ENCODE data around the gene SNX18.

SNX18 gene

DNA sequence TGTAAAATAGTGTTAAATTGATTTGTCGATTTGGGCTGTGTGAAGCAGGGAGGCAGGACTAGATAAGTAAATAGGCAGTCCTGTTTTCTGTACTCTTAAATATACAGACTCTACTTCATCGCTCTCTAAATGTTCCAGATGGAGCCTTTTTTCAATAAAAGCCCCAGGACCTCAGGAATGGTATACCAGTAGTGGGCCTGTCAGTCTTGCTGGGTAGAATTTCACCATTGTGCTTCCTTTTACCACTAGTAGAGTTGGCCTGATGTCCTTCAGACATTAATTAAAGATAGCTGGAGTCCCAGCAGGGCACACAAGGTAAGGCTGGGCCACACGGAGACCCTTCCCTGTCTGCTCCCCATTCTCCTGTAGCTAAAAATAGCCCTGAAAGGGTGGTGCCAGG is 6.0 kb downstream of the SNX18 start:
- CTCF ChIA-PET: interaction anchor here (0.5 to 4.6 kb wide), 6 partner anchors 15 to 460 kb away, joined by 3 to 19 read pairs (median 4); no protein-coding TSS in a partner anchor
- POLR2A ChIA-PET: no interaction called here
- DNase-seq (ENCODE audit: low read depth, low spot score): no peak
- TF ChIP-seq, protein P1, sequence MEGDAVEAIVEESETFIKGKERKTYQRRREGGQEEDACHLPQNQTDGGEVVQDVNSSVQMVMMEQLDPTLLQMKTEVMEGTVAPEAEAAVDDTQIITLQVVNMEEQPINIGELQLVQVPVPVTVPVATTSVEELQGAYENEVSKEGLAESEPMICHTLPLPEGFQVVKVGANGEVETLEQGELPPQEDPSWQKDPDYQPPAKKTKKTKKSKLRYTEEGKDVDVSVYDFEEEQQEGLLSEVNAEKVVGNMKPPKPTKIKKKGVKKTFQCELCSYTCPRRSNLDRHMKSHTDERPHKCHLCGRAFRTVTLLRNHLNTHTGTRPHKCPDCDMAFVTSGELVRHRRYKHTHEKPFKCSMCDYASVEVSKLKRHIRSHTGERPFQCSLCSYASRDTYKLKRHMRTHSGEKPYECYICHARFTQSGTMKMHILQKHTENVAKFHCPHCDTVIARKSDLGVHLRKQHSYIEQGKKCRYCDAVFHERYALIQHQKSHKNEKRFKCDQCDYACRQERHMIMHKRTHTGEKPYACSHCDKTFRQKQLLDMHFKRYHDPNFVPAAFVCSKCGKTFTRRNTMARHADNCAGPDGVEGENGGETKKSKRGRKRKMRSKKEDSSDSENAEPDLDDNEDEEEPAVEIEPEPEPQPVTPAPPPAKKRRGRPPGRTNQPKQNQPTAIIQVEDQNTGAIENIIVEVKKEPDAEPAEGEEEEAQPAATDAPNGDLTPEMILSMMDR (IDR thresholded peaks at IDR 0.05; ENCODE audit: insufficient read depth, low read length, missing control alignments): no peak
- H3K4me3 ChIP-seq (ENCODE audit: low read depth, low read length): no peak overlapping the region; the same call in 1 of the 2 replicates

DNA sequence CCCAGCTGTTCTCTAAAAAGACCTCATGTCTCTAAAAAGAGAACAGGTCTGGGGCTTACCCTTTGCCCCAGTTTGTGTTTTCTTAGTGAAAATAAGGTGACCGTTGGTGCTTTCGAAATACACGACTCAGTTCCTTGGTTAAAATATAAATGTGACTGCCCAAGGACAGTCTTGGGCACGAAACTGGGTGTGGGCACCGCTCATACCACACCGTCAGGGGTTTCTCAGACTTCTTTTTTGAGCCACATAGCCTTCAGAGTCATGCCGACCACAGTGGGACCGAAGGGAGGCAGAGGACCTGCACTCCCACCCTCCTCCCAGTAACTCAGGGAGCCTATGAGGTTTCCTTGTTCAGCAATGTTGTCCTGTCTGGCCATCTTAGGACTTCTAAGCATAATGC is 6.5 kb downstream of the SNX18 start:
- TF ChIP-seq, protein P1 (IDR thresholded peaks at IDR 0.05; ENCODE audit: insufficient read depth, low read length, missing control alignments): no peak
- DNase-seq (ENCODE audit: low read depth, low spot score): no peak
- POLR2A ChIA-PET: interaction anchor here (0.8 kb wide), 1 partner anchor 166 kb away, joined by 3 read pairs; no protein-coding TSS in a partner anchor
- H3K4me3 ChIP-seq (ENCODE audit: low read depth, low read length): no peak overlapping the region
- CTCF ChIA-PET: interaction anchor here (0.5 to 4.6 kb wide), 3 partner anchors 280 to 460 kb away, joined by 3 to 19 read pairs (median 3); no protein-coding TSS in a partner anchor

DNA sequence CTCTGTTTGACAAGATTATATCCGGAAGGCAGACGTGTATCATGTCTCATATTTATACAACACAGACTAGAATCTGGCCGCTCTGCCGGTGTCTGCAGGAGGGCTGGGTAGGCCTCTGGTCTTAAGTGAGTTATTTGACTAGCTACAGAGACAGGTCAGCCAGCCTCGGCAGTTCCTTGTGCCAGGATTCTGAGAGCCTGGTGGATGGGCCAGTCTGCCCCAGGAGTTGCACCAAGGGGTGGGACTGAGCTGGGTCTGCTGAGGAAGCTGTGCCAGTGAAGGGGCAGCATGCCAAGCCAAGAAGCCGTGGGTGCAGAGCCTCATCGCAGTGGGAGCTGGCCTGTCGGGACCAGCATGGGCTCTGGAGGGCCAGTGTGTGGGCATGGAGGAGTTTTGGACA is 7.1 kb downstream of the SNX18 start:
- CTCF ChIA-PET: interaction anchor here (0.9 to 4.6 kb wide), 5 partner anchors 8 to 343 kb away, joined by 3 to 19 read pairs (median 15); partner anchors contain the start of gene SNX18

DNA sequence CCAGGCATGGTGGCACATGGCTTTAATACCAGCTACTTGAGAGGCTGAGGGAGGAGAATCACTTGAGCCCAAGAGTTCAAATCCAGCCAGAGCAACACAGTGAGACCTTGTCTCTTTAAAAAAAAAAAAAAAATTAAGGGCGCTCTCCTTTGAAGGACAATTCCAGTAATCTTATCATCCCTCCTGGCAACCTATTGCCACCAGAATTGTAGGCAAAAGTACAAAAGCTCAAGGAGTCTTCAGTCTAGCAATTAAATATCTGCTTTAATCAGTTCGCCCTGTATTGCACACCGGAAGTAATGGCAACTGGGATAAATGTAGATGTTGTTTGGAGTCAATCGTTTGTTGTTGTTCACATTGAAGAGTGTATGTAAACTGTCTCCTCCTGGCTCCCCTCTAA is 7.7 kb downstream of the SNX18 start:
- CTCF ChIA-PET: interaction anchor here (0.6 to 4.6 kb wide), 6 partner anchors 9 to 342 kb away, joined by 3 to 19 read pairs (median 9); partner anchors contain the start of gene SNX18
- DNase-seq (ENCODE audit: low read depth, low spot score): no peak
- TF ChIP-seq, protein P1 (IDR thresholded peaks at IDR 0.05; ENCODE audit: insufficient read depth, low read length, missing control alignments): no peak
- POLR2A ChIA-PET: no interaction called here
- no peak overlapping the region for H3K4me3 ChIP-seq (ENCODE audit: low read depth, low read length)

More for the DNA sequence above, 7.1 kb downstream of the SNX18 start:
- POLR2A ChIA-PET: interaction anchor here (0.8 kb wide), 1 partner anchor 167 kb away, joined by 3 read pairs; no protein-coding TSS in a partner anchor
- H3K4me3 ChIP-seq (ENCODE audit: low read depth, low read length): no peak overlapping the region
- TF ChIP-seq, protein P1 (IDR thresholded peaks at IDR 0.05; ENCODE audit: insufficient read depth, low read length, missing control alignments): no peak
- DNase-seq (ENCODE audit: low read depth, low spot score): no peak

DNA sequence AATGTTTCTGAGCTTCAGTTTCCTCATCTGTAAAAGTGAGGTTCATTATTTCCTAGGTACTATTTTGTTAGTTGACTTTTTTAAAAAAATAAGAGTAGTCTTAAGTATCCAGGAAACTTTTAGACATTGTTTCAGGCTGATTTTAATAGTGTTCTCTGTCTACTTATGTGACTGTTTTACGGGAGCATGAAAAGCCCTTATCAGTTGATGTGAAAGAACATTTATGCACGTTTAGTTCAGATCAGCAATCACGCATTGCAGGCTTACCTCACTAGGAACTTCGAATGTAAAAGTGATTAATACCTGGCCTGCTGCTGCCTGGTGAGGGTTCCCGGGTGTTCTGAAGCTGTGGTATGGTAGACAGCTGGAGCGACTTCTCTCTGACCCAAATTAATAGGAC is 8.1 kb downstream of the SNX18 start:
- CTCF ChIA-PET: interaction anchor here (0.6 to 4.6 kb wide), 5 partner anchors 9 to 342 kb away, joined by 3 to 19 read pairs (median 15); partner anchors contain the start of gene SNX18

DNA sequence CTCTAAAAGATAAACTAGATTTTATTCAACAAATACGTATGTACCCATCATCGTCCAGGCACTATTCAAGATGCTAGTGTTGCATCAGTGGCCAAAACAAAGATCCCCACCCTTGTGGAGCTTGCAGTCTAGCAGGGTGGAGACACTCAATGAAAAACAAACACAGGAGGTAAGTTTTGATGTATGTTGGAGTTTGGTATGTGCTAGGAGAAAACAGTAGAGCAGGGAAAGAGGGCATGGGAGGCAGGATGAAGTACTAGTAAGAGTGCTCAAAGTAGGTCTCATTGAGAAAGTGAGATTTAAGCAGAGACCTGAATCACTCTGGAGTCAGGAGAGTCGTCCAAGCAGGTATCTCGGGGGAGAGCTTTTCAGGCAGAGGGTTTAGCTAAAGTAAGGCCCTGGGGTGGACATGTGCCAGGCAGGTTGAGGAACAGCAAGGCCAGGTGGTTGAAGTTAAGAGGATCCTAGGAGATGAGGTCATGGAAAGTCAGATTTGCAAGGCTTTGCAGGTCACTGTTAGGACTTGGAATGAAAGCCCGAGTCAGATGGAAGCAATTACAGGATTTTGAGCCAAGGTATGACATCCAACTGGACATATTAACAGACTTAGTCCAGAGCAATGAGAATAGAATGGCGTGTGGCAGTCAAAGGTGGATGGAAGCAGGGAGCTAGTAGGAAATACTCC is 9.2 kb downstream of the SNX18 start:
- ChIA-PET POLR2A (no interaction called here), CTCF (interaction anchor here (1.2 to 3.3 kb wide), 4 partner anchors 10 to 380 kb away, joined by 3 to 18 read pairs (median 10); partner anchors contain the start of gene SNX18)
- DNase-seq (ENCODE audit: low read depth, low spot score): no peak
- no peak overlapping the region for H3K4me3 ChIP-seq (ENCODE audit: low read depth, low read length)
- TF ChIP-seq, protein P1 (IDR thresholded peaks at IDR 0.05; ENCODE audit: insufficient read depth, low read length, missing control alignments): no peak

More for the DNA sequence above, 8.1 kb downstream of the SNX18 start:
- DNase-seq (ENCODE audit: low read depth, low spot score): no peak
- POLR2A ChIA-PET: no interaction called here
- no peak overlapping the region for H3K4me3 ChIP-seq (ENCODE audit: low read depth, low read length)
- TF ChIP-seq, protein P1 (IDR thresholded peaks at IDR 0.05; ENCODE audit: insufficient read depth, low read length, missing control alignments): no peak

Data from AG04449 (cell line).